ENCODE data around the gene HNRNPUL1.

- no peak for TF ChIP-seq CEBPB (IDR thresholded peaks at IDR 0.05; ENCODE audit: low read depth)
- TF ChIP-seq MAX (IDR thresholded peaks at IDR 0.05), result peak; percentile 73; the same call in 1 of the 2 replicates
- TF ChIP-seq CTCF (IDR thresholded peaks at IDR 0.05 in 2 of 3, conservative IDR thresholded peaks at IDR 0.05 in 1 of 3; ENCODE audit: borderline replicate concordance in 1 of 3, insufficient read depth in 1 of 3, low read depth in 2 of 3, low read length in 2 of 3), result no peak
Measured at GRCh38 chr19:41226053-41226873, 37.9 kb upstream of the HNRNPUL1 start.

All from HCT116 (cell line).